T-helper 1 cell treated with Interleukin-12 subunit alpha and Interleukin-12 subunit beta and Interleukin-4 antibody, amounts not matched to agents 30 ng/mL and 1 ng/mL, for 36 hours (primary cell): ENCODE results near the gene SEMA6B. TPM values are rescaled to one million over a fixed set of nuclear protein-coding genes. Genes with fewer than 3 reads are reported as not detected.

Experiments used
- intact Hi-C: fragments of 100-400 bp; cut with micrococcal nuclease; formaldehyde crosslinking; loops from one replicate; pipeline ENCODE4 v1.15.1; 2024
- total RNA-seq: library from RNA; stranded (reverse); gene quantifications from 2 replicates; pipeline ENCODE4 v1.2.3, GENCODE V29; 2022

SEMA6B gene
- total RNA-seq, 1 donor from 2014 or later = not detected

DNA sequence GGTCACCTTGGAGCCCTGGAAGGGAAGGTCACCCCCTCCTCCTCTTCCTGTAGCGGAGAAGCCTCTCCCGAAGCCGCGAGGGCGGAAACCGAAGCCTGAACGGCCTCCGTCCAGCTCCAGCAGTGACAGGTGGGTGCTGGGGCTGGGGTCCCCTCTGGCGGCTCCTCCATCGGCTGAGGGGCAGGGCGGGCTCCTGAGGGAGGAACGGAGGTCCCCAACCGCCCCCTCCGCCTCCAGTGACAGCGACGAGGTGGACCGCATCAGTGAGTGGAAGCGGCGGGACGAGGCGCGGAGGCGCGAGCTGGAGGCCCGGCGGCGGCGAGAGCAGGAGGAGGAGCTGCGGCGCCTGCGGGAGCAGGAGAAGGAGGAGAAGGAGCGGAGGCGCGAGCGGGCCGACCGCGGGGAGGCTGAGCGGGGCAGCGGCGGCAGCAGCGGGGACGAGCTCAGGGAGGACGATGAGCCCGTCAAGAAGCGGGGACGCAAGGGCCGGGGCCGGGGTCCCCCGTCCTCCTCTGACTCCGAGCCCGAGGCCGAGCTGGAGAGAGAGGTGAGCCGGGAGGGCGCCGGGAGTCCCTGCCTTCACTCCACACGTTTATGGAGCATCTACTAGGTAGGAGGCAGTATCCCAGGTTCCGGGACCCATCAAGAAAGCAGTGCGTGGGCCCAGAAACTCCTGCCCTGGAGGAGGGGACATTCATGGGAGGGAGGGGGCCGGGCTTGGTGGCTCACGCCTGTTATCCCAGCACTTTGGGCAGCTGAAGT lies 65.4 kb downstream of the SEMA6B start:
- intact Hi-C loops = no loop called here

DNA sequence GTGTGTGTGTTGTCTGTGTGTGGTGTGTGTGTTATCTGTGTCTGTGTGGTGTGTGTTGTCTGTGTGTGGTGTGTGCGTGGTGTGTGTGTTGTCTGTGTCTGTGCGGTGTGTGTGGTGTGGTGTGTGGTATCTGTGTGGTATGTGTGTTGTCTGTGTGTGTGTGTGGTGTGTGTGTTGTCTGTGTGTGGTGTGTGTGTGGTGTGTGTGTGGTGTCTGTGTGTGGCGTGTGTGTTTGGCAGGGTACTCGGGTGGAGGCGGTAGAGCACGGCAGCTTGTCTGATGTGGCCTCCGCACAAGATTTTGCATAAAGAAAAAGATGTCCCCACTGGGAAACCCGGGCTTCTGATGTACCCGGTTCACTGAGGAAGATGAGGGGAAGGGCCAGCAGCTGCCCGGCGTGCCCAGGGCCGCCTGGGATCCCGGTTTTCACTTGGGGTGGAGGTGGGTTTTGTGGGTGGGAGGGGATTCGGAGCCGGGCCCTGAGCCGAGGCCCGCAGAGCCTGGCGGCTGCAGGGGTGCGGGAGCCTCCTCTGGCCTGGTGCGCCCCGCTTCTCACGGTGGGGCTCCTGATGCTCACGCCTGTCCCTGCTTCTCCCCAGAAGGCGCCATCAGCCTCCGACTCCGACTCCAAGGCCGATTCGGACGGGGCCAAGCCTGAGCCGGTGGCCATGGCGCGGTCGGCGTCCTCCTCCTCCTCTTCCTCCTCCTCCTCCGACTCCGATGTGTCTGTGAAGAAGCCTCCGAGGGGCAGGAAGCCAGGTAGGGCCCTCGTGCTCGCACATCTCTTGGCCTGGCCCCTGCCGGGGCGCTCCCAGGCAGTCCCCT lies 66.2 kb downstream of the SEMA6B start:
- intact Hi-C loops = no loop called here

Other genes with a start within 250 kb of the SEMA6B start
- 14.8 and 19.1 TPM in 2 replicates for gene STAP2, start 220.9 kb downstream of the SEMA6B start, total RNA-seq
- 19.0 and 21.0 TPM in 2 replicates for gene MPND, start 216.1 kb downstream of the SEMA6B start, total RNA-seq
- gene SH3GL1, start 159.1 kb downstream of the SEMA6B start, total RNA-seq = 67.8 and 74.3 TPM in 2 replicates
- 74.0 and 79.1 TPM in 2 replicates for gene CHAF1A, start 157.0 kb downstream of the SEMA6B start, total RNA-seq
- gene UBXN6, start 101.9 kb downstream of the SEMA6B start, total RNA-seq = 46.3 and 52.0 TPM in 2 replicates
- 55.7 and 67.4 TPM in 2 replicates for gene HDGFL2, start 87.4 kb downstream of the SEMA6B start, total RNA-seq
- gene PLIN4, start 41.2 kb downstream of the SEMA6B start, total RNA-seq = not detected in 2 replicates
- not detected in 2 replicates for gene PLIN5, start 24.5 kb downstream of the SEMA6B start, total RNA-seq
- 1.1 and 1.5 TPM in 2 replicates for gene LRG1, start 19.6 kb downstream of the SEMA6B start, total RNA-seq
- 22.2 and 23.5 TPM in 2 replicates for gene TNFAIP8L1, start 79.8 kb upstream of the SEMA6B start, total RNA-seq
- gene MYDGF, start 110.7 kb upstream of the SEMA6B start, total RNA-seq = 90.6 and 94.5 TPM in 2 replicates
- gene DPP9, start 164.2 kb upstream of the SEMA6B start, total RNA-seq = 98.7 and 109 TPM in 2 replicates
- gene FEM1A, start 232.1 kb upstream of the SEMA6B start, total RNA-seq = 16.0 and 16.7 TPM in 2 replicates